Stimulated activated CD4-positive, alpha-beta T cell treated with anti-CD3 and anti-CD28 coated beads, TNF-alpha, amount 100 ng/mL, for 48 hours (primary cell): ENCODE results near the gene IPPK.

Source experiments
- DNase-seq, 3 donors: peaks; one replicate each; pipeline ENCODE4 v3.0.0-alpha.2; 2020; ENCODE audit warnings: low read depth in 3 of 3

Gene IPPK

GRCh38 chr9:92686954-92687353 is 17.0 kb upstream of the IPPK start:
- DNase-seq, result no peak

- no peak for DNase-seq
These were observed 15.1 kb upstream of the IPPK start for GRCh38 chr9:92685022-92685421.

GRCh38 chr9:92682269-92682668 is 12.3 kb upstream of the IPPK start:
- no peak for DNase-seq

GRCh38 chr9:92680166-92681119 is 10.5 kb upstream of the IPPK start:
- no peak for DNase-seq

GRCh38 chr9:92679413-92680165 is 9.7 kb upstream of the IPPK start:
- no peak for DNase-seq

- no peak for DNase-seq
These were observed 1.4 kb upstream of the IPPK start for GRCh38 chr9:92671323-92671722.

- peak in 2 of 3 donors; percentile 9 to 16 for DNase-seq
These were observed 423 bp downstream of the IPPK start for GRCh38 chr9:92669527-92669889.

GRCh38 chr9:92668746-92669526 is 995 bp downstream of the IPPK start:
- DNase-seq, result peak; percentile 12 to 30 (median 22)

- no peak for DNase-seq
These were observed 2.9 kb downstream of the IPPK start for GRCh38 chr9:92666912-92667532.

- no peak for DNase-seq
These were observed 3.7 kb downstream of the IPPK start for GRCh38 chr9:92666236-92666635.

- DNase-seq, result no peak
These were observed 4.1 kb downstream of the IPPK start for GRCh38 chr9:92665836-92666235.

- DNase-seq, result peak in 1 of 3 donors; percentile 6
These were observed 5.4 kb downstream of the IPPK start for GRCh38 chr9:92664394-92665152.

- DNase-seq, result no peak
These were observed 6.0 kb downstream of the IPPK start for GRCh38 chr9:92663951-92664350.

- no peak for DNase-seq
These were observed 6.8 kb downstream of the IPPK start for GRCh38 chr9:92663126-92663525.

GRCh38 chr9:92661743-92662142 is 8.2 kb downstream of the IPPK start:
- no peak for DNase-seq

- no peak for DNase-seq
These were observed 8.8 kb downstream of the IPPK start for GRCh38 chr9:92661127-92661526.

- no peak for DNase-seq
These were observed 9.7 kb downstream of the IPPK start for GRCh38 chr9:92660266-92660665.

GRCh38 chr9:92659601-92660000 is 10.3 kb downstream of the IPPK start:
- DNase-seq, result no peak

- no peak for DNase-seq
These were observed 11.3 kb downstream of the IPPK start for GRCh38 chr9:92658611-92659010.

- no peak for DNase-seq
These were observed 11.8 kb downstream of the IPPK start for GRCh38 chr9:92658176-92658575.
